HG02884 (cell line): ENCODE results near the gene SLITRK2.

Experiments
- ATAC-seq: cut with Tn5 transposase; IDR thresholded peaks from one replicate; pipeline ENCODE4 v1.9.1; 2021; ENCODE audit warnings: mild to moderate bottlenecking, moderate library complexity; ENCODE audit not compliant: unreplicated experiment

SLITRK2 gene

DNA sequence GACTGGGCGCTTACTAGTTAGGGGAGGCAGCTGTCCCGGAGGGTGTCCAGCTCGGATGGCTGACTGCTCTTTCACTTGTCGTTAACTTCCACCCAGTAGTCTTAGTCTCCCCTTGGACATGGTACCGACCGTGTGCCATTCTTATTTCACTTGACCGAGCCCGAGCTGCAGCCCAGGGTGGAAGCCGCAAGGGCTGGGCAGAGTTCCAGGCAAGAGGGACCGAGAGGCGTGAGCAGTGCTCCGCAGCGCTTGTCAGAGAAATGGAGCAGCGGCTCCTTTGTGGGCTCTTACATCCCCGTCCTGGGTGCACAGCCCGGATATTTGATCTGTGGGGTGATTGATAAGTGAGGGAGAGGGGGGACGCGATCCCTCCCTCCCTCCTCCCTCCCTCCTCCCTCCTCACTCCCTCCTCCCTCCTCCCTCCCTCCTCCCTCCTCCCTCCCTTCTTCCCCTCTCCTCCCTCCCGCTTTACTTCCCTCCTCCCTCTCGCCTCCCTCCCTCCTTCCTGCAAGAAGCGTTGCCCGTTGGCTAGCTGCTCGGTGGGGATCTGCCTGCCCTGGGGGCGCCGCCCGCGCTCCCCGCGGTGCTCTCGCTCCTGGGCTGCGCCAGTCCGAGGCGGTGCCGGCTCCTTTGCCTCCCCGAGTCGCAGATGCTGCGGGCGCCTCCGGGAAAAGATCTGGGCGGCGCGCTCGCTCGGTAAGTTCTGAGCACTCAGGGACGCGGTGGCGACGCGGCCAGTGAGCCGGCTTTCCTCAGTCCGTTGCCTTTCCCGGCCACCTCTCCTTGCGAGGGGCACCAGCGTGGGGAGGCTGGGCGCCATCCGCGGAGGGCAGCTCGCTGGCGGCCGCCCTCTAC lies at the start of gene SLITRK2:
Gene SLITRK2, plus strand, starts transcription at position 499 of the 855 bp plus-strand sequence. CDS start 4,597 bp downstream, outside the sequence.
- ATAC-seq, result no peak

DNA sequence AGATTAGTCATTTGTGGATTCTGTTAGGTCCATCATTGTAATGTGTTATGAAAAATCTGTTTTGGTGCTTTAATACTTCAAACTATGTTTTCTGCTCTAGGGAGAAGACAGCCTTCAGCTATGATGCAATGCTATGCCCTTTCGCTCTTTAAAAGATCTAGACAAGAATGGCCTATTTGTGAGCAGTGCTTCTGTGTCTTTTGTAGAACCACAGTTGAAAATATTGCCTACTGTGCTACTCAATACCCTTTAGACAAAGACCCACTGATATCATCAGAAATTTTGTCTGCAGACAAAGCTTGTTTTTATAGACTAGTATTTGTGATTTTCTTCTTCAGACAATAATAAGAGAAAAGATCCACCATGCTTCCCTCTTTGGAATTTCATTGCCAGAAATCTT lies 44.6 kb upstream of the SLITRK2 start:
- ATAC-seq, result no peak

DNA sequence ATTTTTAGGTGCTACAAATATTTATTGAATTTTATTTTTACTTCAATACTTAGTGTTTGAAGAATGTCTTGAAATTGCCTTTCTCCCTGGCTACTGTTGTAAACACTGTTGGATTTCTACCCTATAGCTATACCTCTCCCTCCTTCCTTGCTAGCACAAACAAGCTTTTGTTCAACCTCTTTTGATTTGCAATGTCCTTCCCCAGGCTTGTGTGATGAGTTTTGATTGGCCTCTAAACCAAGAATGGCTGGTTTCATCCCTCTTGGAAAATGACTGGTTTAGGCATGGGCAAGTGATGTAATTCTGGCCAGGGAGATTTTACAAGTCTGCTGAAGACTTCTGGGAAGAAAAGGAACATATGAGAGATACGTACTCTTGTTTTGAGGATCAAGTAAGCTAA lies 25.3 kb upstream of the SLITRK2 start:
- no peak for ATAC-seq

GRCh38 chrX:145803508-145803907 lies 14.1 kb upstream of the SLITRK2 start:
- no peak for ATAC-seq

DNA sequence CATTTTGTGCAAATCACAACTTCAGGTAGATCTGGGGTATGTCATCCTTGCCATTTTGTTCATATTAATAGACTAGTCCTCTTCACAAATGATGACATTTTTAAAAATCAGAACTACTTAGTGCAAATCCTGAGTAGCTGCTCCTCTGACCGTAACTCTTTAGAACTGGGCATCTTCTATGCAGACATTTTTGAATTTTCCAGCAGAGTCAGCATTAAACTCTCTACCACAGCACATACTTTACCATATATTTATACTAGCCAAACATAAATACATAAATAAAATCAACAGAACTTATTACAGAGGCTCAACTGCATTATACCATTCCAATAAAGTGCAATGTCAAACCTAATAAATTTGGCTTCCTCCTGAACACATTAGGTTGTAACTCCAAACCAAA lies 4.5 kb upstream of the SLITRK2 start:
- no peak for ATAC-seq

- no peak for ATAC-seq
Observed at GRCh38 chrX:145816601-145817315, 871 bp upstream of the SLITRK2 start.

DNA sequence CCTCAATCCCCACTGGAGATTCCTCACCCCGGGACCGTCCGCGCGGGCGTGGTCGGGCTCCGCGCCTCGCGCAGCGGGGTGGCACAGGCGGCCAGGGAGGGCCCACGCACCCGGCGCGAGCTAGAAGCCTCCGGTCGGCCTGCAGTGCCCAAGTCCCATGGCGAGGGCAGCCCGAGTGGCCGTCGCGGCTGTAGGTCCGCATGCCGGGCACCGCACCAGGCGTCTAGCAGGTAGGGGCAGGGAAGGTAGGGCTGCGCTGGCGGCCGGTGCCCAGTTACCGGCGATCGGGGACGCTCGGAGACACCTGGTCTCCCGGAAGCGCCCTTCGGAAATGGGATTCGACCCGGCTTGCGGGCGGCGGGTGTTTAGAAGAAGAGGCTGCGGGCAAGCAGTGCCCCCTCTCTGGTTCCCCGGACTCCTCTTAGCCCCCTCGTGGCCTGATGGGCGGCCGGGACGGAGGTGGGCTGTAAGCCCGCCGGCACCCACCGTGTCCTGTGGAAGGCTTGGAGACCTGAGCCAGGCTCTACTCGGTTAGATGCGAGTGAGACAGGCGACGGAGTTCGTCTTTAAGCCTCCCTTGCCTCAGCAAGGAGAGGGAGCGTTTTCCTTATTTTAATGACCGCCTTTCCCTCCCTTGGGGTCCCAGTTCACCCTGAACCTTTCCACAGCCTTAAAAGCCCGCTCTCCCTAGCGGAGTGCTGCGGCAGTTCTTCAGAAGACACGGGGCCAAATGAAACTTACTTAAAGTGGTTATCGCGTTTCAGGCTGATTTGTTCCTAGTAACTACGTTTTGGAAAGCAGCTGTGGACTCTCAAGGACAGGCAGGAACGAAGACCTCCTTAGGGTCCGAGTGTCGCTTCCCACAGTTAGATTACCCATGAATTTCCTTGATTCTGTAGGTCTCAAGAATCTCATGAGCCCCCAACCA lies 821 bp downstream of the SLITRK2 start:
- no peak for ATAC-seq

- ATAC-seq, result no peak
Observed at GRCh38 chrX:145820825-145821224, 3.2 kb downstream of the SLITRK2 start.

DNA sequence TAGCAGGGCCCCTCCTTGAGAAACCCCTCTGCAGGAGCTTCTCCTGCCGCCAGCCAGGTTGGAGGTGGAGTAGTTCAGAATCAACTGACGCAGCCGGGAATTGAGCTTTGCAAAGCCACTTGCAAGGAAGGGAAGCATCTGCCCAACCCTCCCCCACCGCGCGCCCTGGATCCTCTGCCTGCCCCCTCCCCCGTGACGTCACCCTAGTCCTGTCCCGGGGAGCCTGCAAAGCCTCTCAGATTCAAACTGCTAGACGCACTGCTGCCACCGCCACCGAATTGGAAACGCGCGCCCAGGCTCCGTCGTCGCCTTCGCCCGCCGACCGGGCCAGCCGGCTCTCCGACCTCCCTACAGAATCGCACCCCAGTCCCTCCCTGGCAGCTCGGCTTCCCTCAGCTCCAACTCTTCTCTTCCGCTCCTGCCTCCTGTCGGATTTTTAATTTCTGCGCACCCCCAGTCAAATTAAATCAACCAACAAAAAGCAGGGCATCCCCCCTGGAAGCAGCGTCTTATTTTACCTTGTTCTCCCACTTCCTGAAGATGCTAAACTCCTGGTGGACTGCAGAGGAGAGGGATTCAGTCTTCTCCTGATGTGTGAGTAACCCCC lies 3.8 kb downstream of the SLITRK2 start:
- no peak for ATAC-seq

GRCh38 chrX:145821898-145822571 lies 4.4 kb downstream of the SLITRK2 start:
- no peak for ATAC-seq

DNA sequence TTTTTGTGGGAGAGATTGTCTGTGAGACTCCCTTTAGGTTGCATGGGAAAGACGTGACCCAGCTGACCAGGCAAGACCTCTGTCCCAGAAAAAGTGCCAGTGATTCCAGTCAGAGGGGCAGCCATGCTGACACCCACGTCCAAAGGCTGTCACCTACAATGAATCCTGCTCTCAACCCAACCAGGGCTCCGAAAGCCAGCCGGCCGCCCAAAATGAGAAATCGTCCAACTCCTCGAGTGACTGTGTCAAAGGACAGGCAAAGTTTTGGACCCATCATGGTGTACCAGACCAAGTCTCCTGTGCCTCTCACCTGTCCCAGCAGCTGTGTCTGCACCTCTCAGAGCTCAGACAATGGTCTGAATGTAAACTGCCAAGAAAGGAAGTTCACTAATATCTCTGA lies 5.5 kb downstream of the SLITRK2 start:
- no peak for ATAC-seq

DNA sequence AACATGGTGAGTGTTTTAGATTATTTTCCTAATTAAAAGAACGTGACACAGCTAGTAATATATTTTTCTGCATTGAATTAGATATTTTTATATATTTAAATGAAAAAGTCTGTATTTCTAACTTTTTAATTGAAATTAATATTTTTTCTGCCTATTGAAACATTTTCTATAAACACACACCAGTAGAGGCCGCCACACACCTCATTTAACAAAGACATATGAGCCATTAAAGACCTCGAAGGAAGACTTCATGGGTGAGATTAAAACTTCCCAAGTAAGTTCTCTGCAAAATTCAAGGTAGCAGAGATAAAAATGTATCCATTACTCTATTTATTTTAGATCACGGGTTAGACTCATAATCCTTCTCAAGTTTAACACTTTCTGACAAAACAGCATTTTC lies 8.3 kb downstream of the SLITRK2 start:
- ATAC-seq, result no peak

GRCh38 chrX:145826466-145826865 lies 8.8 kb downstream of the SLITRK2 start:
- no peak for ATAC-seq

- no peak for ATAC-seq
Observed at GRCh38 chrX:145832796-145833195, 15.2 kb downstream of the SLITRK2 start.

DNA sequence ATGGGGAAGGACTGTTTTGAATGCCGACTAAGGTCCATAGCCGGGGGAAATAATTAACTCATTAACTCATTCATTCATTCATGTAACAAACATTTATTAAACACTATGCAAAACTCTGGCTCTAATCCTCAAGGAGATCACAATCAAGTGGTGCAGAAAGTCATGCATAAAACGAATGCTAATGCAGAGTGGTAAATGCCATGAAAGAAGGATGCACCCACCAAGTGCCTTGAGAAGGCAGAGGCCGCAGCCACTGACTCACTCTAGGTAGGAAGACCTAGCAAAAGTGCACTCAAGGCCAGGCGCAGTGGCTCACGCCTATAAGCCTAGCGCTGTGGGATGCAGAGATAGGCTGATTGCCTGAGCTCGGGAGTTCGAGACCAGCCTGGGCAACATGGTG lies 22.9 kb downstream of the SLITRK2 start:
- no peak for ATAC-seq

DNA sequence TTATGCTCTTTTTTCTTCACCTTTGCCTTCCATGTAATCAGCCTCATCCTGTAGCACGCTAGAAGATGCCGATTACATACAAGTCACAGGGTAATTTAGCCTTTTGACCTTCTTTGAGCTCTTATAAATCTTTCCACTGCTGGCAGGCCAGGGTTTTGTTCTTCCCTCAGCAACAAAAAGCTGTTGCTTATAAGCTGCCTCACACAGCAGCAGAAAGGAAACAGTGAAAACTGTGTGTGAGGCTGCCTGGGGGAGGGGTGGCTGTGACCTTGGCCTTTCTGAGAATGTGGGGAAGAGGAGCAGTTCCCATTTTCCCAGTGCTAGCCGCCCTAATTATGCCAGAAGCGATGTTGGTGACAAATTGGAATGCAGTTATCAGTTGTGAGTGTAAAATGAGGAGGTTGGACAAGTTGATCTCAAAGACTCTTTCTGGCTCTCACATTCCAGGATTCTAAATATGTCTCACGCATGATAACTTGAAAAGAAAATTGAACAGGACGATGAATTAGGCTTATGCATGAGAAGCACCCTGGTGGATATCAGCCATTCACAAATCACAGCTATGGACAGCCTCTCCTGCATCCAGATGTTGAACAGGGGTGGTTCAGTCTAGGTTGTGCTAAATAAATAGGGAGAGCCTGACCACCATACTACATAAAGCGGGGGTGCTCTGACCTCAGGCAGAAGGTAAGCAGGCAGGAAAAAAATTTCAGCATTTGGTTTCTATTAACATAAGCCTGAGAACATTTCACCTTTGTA lies 25.7 kb downstream of the SLITRK2 start:
- no peak for ATAC-seq

- no peak for ATAC-seq
Observed at GRCh38 chrX:145844886-145845285, 27.3 kb downstream of the SLITRK2 start.

- ATAC-seq, result no peak
Observed at GRCh38 chrX:145848448-145848847, 30.8 kb downstream of the SLITRK2 start.

DNA sequence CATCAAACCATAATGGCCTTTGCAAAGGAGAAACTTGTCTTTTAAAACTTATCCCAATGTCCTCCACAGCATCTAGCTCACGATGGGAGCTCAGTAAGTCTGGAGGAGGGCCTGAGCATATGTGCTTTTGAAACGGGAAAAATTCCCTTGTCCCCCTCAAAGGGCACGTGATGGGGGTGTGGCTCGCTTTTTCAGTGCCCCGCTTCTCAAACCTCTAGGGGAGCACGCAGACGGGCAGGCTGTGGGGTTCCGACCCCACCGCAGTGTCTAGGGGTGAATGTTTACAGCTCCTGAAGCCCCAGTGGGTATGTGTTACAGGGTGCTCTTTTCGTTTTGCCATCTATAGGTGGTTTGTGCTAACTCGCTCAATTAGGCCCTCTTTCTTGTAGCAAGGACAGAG lies 31.2 kb downstream of the SLITRK2 start:
- ATAC-seq, result no peak
